SK-N-SH treated with all-trans-retinoic acid at 6 μM for 48 hours (cell line): ENCODE results near the gene TIMM13.

ENCODE experiments used
- ATAC-seq: fragments of 200-7000 bp; cut with Tn5 transposase; 3 replicates; pipeline ENCODE4 v1.9.1; 2020; ENCODE audit warnings: mild to moderate bottlenecking, moderate library complexity
- ARNTL ChIP-seq: fragments of 450-650 bp; formaldehyde crosslinking; IDR thresholded peaks from 2 replicates; pipeline ENCODE4 v1.5.0; 2020; ENCODE audit warnings: low read depth, mild to moderate bottlenecking, moderate library complexity, borderline replicate concordance
- CREB5 ChIP-seq: fragments of 250-450 bp; sonication (Bioruptor Pico); IDR thresholded peaks from 2 replicates; pipeline ENCODE4 v1.5.1; 2020; ENCODE audit warnings: low read depth, mild to moderate bottlenecking, moderate library complexity
- CSDC2 ChIP-seq: fragments of 250-450 bp; sonication (Bioruptor Pico); IDR thresholded peaks from 2 replicates; pipeline ENCODE4 v1.5.0; 2020; ENCODE audit warnings: mild to moderate bottlenecking, moderate library complexity
- CSRNP3 ChIP-seq: fragments of 250-450 bp; sonication (Bioruptor Pico); IDR thresholded peaks from 2 replicates; pipeline ENCODE4 v1.5.1; 2021; ENCODE audit warnings: mild to moderate bottlenecking, moderate library complexity
- ESRRG ChIP-seq: fragments of 250-450 bp; sonication (Bioruptor Pico); IDR thresholded peaks from 2 replicates; pipeline ENCODE4 v1.6.1; 2021; ENCODE audit warnings: mild to moderate bottlenecking
- GLIS3 ChIP-seq: fragments of 250-450 bp; sonication (Bioruptor Pico); IDR thresholded peaks from 2 replicates; pipeline ENCODE4 v1.5.0; 2020; ENCODE audit warnings: mild to moderate bottlenecking, moderate library complexity
- ISL1 ChIP-seq: fragments of 250-450 bp; sonication (Bioruptor Pico); IDR thresholded peaks from 2 replicates; pipeline ENCODE4 v2.1.2; 2022; ENCODE audit warnings: mild to moderate bottlenecking, moderate library complexity
- OSR1 ChIP-seq: fragments of 250-450 bp; sonication (Bioruptor Pico); IDR thresholded peaks from 2 replicates; pipeline ENCODE4 v1.8.0; 2022; ENCODE audit warnings: moderate library complexity, mild to moderate bottlenecking, inconsistent platforms
- PATZ1 ChIP-seq: fragments of 250-450 bp; sonication (Bioruptor Pico); IDR thresholded peaks from 2 replicates; pipeline ENCODE4 v1.8.0; 2020; ENCODE audit warnings: mild to moderate bottlenecking, moderate library complexity, borderline replicate concordance
- POU6F1 ChIP-seq: fragments of 250-450 bp; sonication (Bioruptor Pico); IDR thresholded peaks from 2 replicates; pipeline ENCODE4 v1.8.0; 2021; ENCODE audit warnings: low read depth, mild to moderate bottlenecking, moderate library complexity, borderline replicate concordance
- PPARA ChIP-seq: fragments of 250-450 bp; sonication (Bioruptor Pico); IDR thresholded peaks from 2 replicates; pipeline ENCODE4 v1.5.0; 2020; ENCODE audit warnings: mild to moderate bottlenecking, borderline replicate concordance
- RARB ChIP-seq: fragments of 250-450 bp; sonication (Bioruptor Pico); IDR thresholded peaks from 2 replicates; pipeline ENCODE4 v1.8.0; 2021; ENCODE audit warnings: mild to moderate bottlenecking, moderate library complexity
- SNAI2 ChIP-seq: fragments of 250-450 bp; sonication (Bioruptor Pico); IDR thresholded peaks from 2 replicates; pipeline ENCODE4 v1.5.0; 2020; ENCODE audit warnings: mild to moderate bottlenecking, moderate library complexity
- TCF4 ChIP-seq: fragments of 250-450 bp; sonication (Bioruptor Pico); IDR thresholded peaks from 2 replicates; pipeline ENCODE4 v1.8.0; 2021; ENCODE audit warnings: mild to moderate bottlenecking, moderate library complexity, borderline replicate concordance
- TOX ChIP-seq: fragments of 250-450 bp; sonication (Bioruptor Pico); IDR thresholded peaks from 2 replicates; pipeline ENCODE4 v1.8.0; 2021; ENCODE audit warnings: mild to moderate bottlenecking, moderate library complexity, borderline replicate concordance
- TSHZ2 ChIP-seq: fragments of 250-450 bp; sonication (Bioruptor Pico); IDR thresholded peaks from 2 replicates; pipeline ENCODE4 v1.5.0; 2020; ENCODE audit warnings: mild to moderate bottlenecking, moderate library complexity
- ZC3H10 ChIP-seq: fragments of 250-450 bp; sonication (Bioruptor Pico); IDR thresholded peaks from 2 replicates; pipeline ENCODE4 v1.5.1; 2021; ENCODE audit warnings: mild to moderate bottlenecking, moderate library complexity
- ZFP3 ChIP-seq: fragments of 250-450 bp; sonication (Bioruptor Pico); IDR thresholded peaks from 2 replicates; pipeline ENCODE4 v1.5.0; 2020; ENCODE audit warnings: mild to moderate bottlenecking, moderate library complexity
- ZFP30 ChIP-seq: fragments of 450-650 bp; formaldehyde crosslinking; IDR thresholded peaks from 2 replicates; pipeline ENCODE4 v1.5.0; 2022; ENCODE audit warnings: mild to moderate bottlenecking, moderate library complexity
- ZNF565 ChIP-seq: fragments of 450-650 bp; formaldehyde crosslinking; conservative IDR thresholded peaks from 2 replicates; pipeline ENCODE4 v1.5.0; 2020; ENCODE audit warnings: low read depth, mild to moderate bottlenecking, moderate library complexity
- ZNF8 ChIP-seq: fragments of 450-650 bp; formaldehyde crosslinking; IDR thresholded peaks from 2 replicates; pipeline ENCODE4 v1.5.0; 2020; ENCODE audit warnings: mild to moderate bottlenecking, moderate library complexity

Gene TIMM13

GRCh38 chr19:2449019-2449418 lies 21.6 kb upstream of the TIMM13 start:
- TF ChIP-seq TCF4 (no peak), TOX (CRISPR knock-in tag) (no peak), ZNF8 (CRISPR knock-in tag) (no peak), POU6F1 (CRISPR knock-in tag) (no peak), ZFP30 (no peak), ARNTL (CRISPR knock-in tag) (no peak), GLIS3 (CRISPR knock-in tag) (no peak), ZC3H10 (CRISPR knock-in tag) (no peak), ISL1 (CRISPR knock-in tag) (no peak), TSHZ2 (CRISPR knock-in tag) (no peak), CREB5 (CRISPR knock-in tag) (no peak), PPARA (no peak), ESRRG (CRISPR knock-in tag) (no peak), RARB (CRISPR knock-in tag) (no peak), SNAI2 (CRISPR knock-in tag) (no peak)
- TF ChIP-seq, all 23 proteins: peak for 0
- no peak for ATAC-seq

GRCh38 chr19:2446381-2446780 lies 19.0 kb upstream of the TIMM13 start:
- ATAC-seq, result no peak
- no peak for TF ChIP-seq CSDC2
- TF ChIP-seq CREB5 (CRISPR knock-in tag), result no peak
- TF ChIP-seq ZFP3 (CRISPR knock-in tag), result no peak
- no peak for TF ChIP-seq ZFP30
- no peak for TF ChIP-seq TSHZ2 (CRISPR knock-in tag)
- TF ChIP-seq, all 23 proteins: peak for 0

GRCh38 chr19:2444251-2445002 lies 17.0 kb upstream of the TIMM13 start:
- TF ChIP-seq TCF4 (no peak), ZFP30 (no peak), PATZ1 (CRISPR knock-in tag) (no peak), CSRNP3 (CRISPR knock-in tag) (no peak), OSR1 (no peak), CSDC2 (no peak), CREB5 (CRISPR knock-in tag) (no peak), ZFP3 (CRISPR knock-in tag) (no peak), PPARA (no peak), ZNF565 (no peak)
- no peak for ATAC-seq
